Lung (tissue), 12 donors: ENCODE results near the gene EXOSC7. TPM values are rescaled to one million over a fixed set of nuclear protein-coding genes. Genes with fewer than 3 reads are reported as not detected.

ENCODE experiments used
- ATAC-seq: fragments of 200-7000 bp; cut with Tn5 transposase; one replicate; pipeline ENCODE4 v1.9.1; 2020; ENCODE audit warnings: moderate number of reproducible peaks; ENCODE audit not compliant: insufficient read depth, low FRiP score
- DNase-seq, 3 donors: peaks; one replicate each; pipeline ENCODE4 v3.0.0-alpha.2; 2013 to 2017
- H3K27ac ChIP-seq, 2 donors: one replicate each; pipeline ENCODE4 v1.5.1; 2013; ENCODE audit warnings: mild to moderate bottlenecking in 2 of 2, moderate library complexity in 2 of 2, control low read depth in 1 of 2, inconsistent platforms in 1 of 2, low read depth in 1 of 2, low read length in 1 of 2
- H3K27me3 ChIP-seq, 3 donors: one replicate each; pipeline ENCODE4 v1.5.1; 2013; ENCODE audit warnings: low read length in 2 of 3; ENCODE audit not compliant: control insufficient read depth in 3 of 3, insufficient read depth in 3 of 3
- H3K36me3 ChIP-seq, 4 donors: one replicate each; pipeline ENCODE4 v1.5.1; 2013; ENCODE audit warnings: low read length in 4 of 4, mild to moderate bottlenecking in 1 of 4, moderate library complexity in 1 of 4; ENCODE audit not compliant: control insufficient read depth in 4 of 4, insufficient read depth in 4 of 4
- H3K4me1 ChIP-seq, 5 donors: one replicate each; pipeline ENCODE4 v1.5.1; 2013; ENCODE audit warnings: low read length in 5 of 5, mild to moderate bottlenecking in 2 of 5, moderate library complexity in 1 of 5; ENCODE audit not compliant: control insufficient read depth in 5 of 5, insufficient read depth in 5 of 5
- H3K4me3 ChIP-seq: one replicate; pipeline ENCODE4 v1.5.1; 2013; ENCODE audit warnings: mild to moderate bottlenecking, control low read depth, moderate library complexity
- H3K9ac ChIP-seq, 2 donors: one replicate each; pipeline ENCODE4 v1.5.1; 2013; ENCODE audit warnings: low read length in 2 of 2, control low read depth in 1 of 2; ENCODE audit not compliant: insufficient read depth in 1 of 2
- H3K9me3 ChIP-seq, 4 donors: one replicate each; pipeline ENCODE4 v1.5.1; 2013; ENCODE audit warnings: low read length in 3 of 4, mild to moderate bottlenecking in 1 of 4, moderate library complexity in 1 of 4; ENCODE audit not compliant: control insufficient read depth in 4 of 4, insufficient read depth in 3 of 4
- CTCF ChIP-seq: IDR thresholded peaks from 2 replicates; pipeline ENCODE4 v1.5.1; 2012; ENCODE audit warnings: mild to moderate bottlenecking; ENCODE audit errors: control extremely low read depth, extremely low read depth
- WGBS, 2 donors: extraction: QIAGEN DNeasy Blood & Tissue Kit; methylation state at CpG; one replicate each; pipeline ENCODE4 v1.1.7; 2013; 5-methylcytosine and 5-hydroxymethylcytosine counted together
- polyA plus RNA-seq, 2 donors: library from polyadenylated mRNA; stranded (reverse); fragments of 200-250 nt; gene quantifications; one replicate each; pipeline ENCODE4 v1.2.1, GENCODE V29; 2013
- total RNA-seq, 2 donors: library from RNA; depleted of rRNA in 1 of 2; stranded (reverse); fragments of >200 nt in 1 of 2; gene quantifications; one replicate each; pipeline ENCODE4 v1.2.1, GENCODE V29; 2014 to 2021
- donor health status: control.
- donor health status: control.
- donor health status: Bipolar disorder and iron deficiency.
- donor health status: healthy.
- donor health status: DM: yes; HTN: yes; CAD: no.

EXOSC7 gene
- total and polyA plus RNA-seq, 4 donors = 37.4 to 67.2 (median 46.6) TPM

- Histone ChIP-seq H3K36me3 (peaks cover 7 to 12% (median 10%) of the 10 kb centered on the region in 4 donors), H3K4me1 (peaks cover 2 to 17% (median 12%) of the 10 kb centered on the region in 5 donors), H3K9me3 (no peaks in the 10 kb centered on the region), H3K9ac (no peak overlapping the region), H3K4me3 (no peak overlapping the region), H3K27ac (no peak overlapping the region), H3K27me3 (no peaks in the 10 kb centered on the region)
- TF ChIP-seq CTCF = no peak
- 67 to 81% methylated on average over 6 of the region's 6 CpGs for WGBS, 2 donors
- DNase-seq (no peak), ATAC-seq (peak; percentile 53)
Observed at GRCh38 chr3:44962621-44963393, 13.2 kb upstream of the EXOSC7 start.

DNA sequence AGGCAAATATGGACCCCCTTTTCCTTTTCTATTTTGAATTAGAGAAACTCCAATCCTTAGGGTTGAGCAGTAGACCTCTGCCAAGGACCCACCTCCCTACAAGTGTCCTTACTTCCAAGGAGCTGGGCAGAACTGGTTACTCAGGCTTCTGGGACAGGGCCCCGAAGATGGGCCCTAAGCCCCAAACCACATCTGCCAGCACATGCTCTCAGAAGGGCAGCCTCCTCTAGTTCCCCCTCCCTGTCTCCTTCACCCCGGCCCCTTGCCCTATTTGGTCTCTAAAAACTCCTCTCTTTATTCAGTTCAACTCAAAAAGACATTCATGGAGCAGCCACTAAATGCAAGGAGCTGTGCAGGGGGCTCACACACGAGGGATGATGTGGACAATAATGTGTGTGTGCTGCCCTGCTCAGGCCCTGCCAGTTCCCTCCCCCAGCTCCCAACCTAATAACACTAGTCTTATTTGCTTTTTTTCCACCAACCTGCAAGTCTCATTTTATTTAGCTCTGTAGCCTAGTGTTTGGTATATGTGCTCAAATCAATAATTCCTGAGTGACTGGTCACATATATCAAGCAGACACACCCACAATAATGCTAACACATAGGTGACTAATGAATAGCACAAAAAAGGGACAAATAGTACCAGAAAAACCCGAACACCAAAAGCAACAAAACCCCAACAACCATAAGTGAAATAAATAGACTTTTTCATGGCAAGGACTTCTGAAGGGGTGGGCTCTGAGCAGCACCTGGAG lies 12.3 kb upstream of the EXOSC7 start:
- DNase-seq (no peak), ATAC-seq (no peak)
- no peaks in the 10 kb centered on the region for H3K9me3 ChIP-seq
- H3K9ac ChIP-seq = no peak overlapping the region
- WGBS, 2 donors = 49 to 72% methylated on average over 4 of the region's 4 CpGs
- H3K27ac ChIP-seq = no peak overlapping the region
- H3K36me3 ChIP-seq = peaks cover 2 to 5% (median 3%) of the 10 kb centered on the region in 4 donors
- peaks cover 0 to 19% (median 9%) of the 10 kb centered on the region in 5 donors for H3K4me1 ChIP-seq
- TF ChIP-seq CTCF = no peak
- no peaks in the 10 kb centered on the region for H3K27me3 ChIP-seq
- no peak overlapping the region for H3K4me3 ChIP-seq

DNA sequence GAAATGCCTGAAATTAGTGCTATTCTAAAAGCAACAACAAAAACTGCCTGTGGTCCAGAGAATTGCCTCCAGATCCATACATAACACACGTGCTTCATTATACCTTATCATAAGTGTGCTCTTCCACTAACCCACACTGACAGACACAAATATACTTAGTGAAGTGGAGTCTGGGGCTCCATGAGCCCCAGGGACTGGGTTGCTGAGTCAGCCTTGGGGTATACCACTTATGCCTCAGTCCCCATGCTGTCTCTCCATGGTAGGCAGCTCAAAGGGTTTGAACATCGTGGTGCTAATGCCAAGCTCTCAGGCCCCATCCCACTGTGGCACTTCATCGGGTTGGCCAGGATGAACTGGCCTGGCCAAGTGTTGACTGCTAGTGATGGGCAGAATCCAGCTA lies 10.9 kb upstream of the EXOSC7 start:
- Histone ChIP-seq H3K27me3 (no peaks in the 10 kb centered on the region), H3K9me3 (no peaks in the 10 kb centered on the region), H3K9ac (no peak overlapping the region), H3K27ac (no peak overlapping the region), H3K4me1 (peaks cover 0 to 20% (median 7%) of the 10 kb centered on the region in 5 donors), H3K36me3 (no peaks in the 10 kb centered on the region), H3K4me3 (no peak overlapping the region)
- ATAC-seq (no peak), DNase-seq (no peak)
- no peak for TF ChIP-seq CTCF
- 86 to 92% methylated on average over 3 of the region's 3 CpGs for WGBS, 2 donors
